GM21737 (cell line): Measurements from ENCODE around the gene MAN1A1.
"Not testable (repeated sequence)": the region's sequence is repeated elsewhere in the genome, so short reads cannot be mapped to it uniquely, and the experiment has no call there.

ENCODE experiments used
- ATAC-seq: cut with Tn5 transposase; IDR thresholded peaks from one replicate; pipeline ENCODE4 v1.9.1; 2021; ENCODE audit warnings: mild to moderate bottlenecking, moderate library complexity; ENCODE audit not compliant: unreplicated experiment

Gene MAN1A1

GRCh38 chr6:119349361-119350201 is at the start of gene MAN1A1:
Gene MAN1A1 (minus strand): TSS chr6:119349761. CDS start chr6:119349065, 696 bp downstream.
- peak; percentile 76 for ATAC-seq

GRCh38 chr6:119395192-119395591 is 45.6 kb upstream of the MAN1A1 start:
- ATAC-seq = no peak

- no peak for ATAC-seq
Observed at GRCh38 chr6:119390247-119390793, 40.8 kb upstream of the MAN1A1 start.

- no peak for ATAC-seq
Observed at GRCh38 chr6:119385994-119386393, 36.4 kb upstream of the MAN1A1 start.

- no peak for ATAC-seq
Observed at GRCh38 chr6:119384444-119384843, 34.9 kb upstream of the MAN1A1 start.

GRCh38 chr6:119379809-119380208 is 30.2 kb upstream of the MAN1A1 start:
- no peak for ATAC-seq

GRCh38 chr6:119377043-119377442 is 27.5 kb upstream of the MAN1A1 start:
- not testable (repeated sequence) for ATAC-seq

- no peak for ATAC-seq
Observed at GRCh38 chr6:119370080-119370479, 20.5 kb upstream of the MAN1A1 start.

GRCh38 chr6:119368921-119369320 is 19.4 kb upstream of the MAN1A1 start:
- ATAC-seq = no peak

- ATAC-seq = no peak
Observed at GRCh38 chr6:119361209-119361608, 11.6 kb upstream of the MAN1A1 start.

GRCh38 chr6:119360262-119360915 is 10.8 kb upstream of the MAN1A1 start:
- no peak for ATAC-seq

GRCh38 chr6:119355890-119356289 is 6.3 kb upstream of the MAN1A1 start:
- ATAC-seq = no peak

- no peak for ATAC-seq
Observed at GRCh38 chr6:119355157-119355556, 5.6 kb upstream of the MAN1A1 start.

GRCh38 chr6:119353696-119354095 is 4.1 kb upstream of the MAN1A1 start:
- no peak for ATAC-seq

GRCh38 chr6:119352001-119352400 is 2.4 kb upstream of the MAN1A1 start:
- ATAC-seq = no peak

- no peak for ATAC-seq
Observed at GRCh38 chr6:119350952-119351372, 1.4 kb upstream of the MAN1A1 start.

GRCh38 chr6:119350202-119350951 is 816 bp upstream of the MAN1A1 start:
- ATAC-seq = peak; percentile 2

- ATAC-seq = peak; percentile 3
Observed at GRCh38 chr6:119348748-119349360, 707 bp downstream of the MAN1A1 start.

GRCh38 chr6:119348096-119348747 is 1.3 kb downstream of the MAN1A1 start:
- ATAC-seq = no peak

GRCh38 chr6:119347466-119348095 is 2.0 kb downstream of the MAN1A1 start:
- peak; percentile 25 for ATAC-seq
